OCI-LY1 (cell line): ENCODE measurements around the gene FAM167B.
A peak's percentile ranks its signal among the peaks of the same experiment; 100 is the strongest.

Experiments
- H2AFZ ChIP-seq: fragments of 200-600 bp; sonication (generic), shearing (Covaris generic); 2 replicates; pipeline ENCODE4 v1.6.0; 2014; ENCODE audit warnings: antibody characterized with exemption, mild to moderate bottlenecking, low read length
- H3F3A ChIP-seq: fragments of 200-600 bp; sonication (generic), shearing (Covaris generic); 2 replicates; pipeline ENCODE4 v1.6.0; 2014; ENCODE audit warnings: mild to moderate bottlenecking, antibody characterized with exemption, low read length, moderate library complexity; ENCODE audit not compliant: insufficient read depth
- H3K27ac ChIP-seq: fragments of 200-600 bp; sonication (generic); 2 replicates; pipeline ENCODE4 v1.5.1; 2014; ENCODE audit warnings: low read length, mixed run types, mild to moderate bottlenecking, low read depth; ENCODE audit not compliant: poor library complexity, severe bottlenecking
- H3K27me3 ChIP-seq: fragments of 200-600 bp; sonication (generic); 2 replicates; pipeline ENCODE4 v1.6.0; 2014; ENCODE audit warnings: antibody characterized with exemption, mild to moderate bottlenecking, low read length, moderate library complexity; ENCODE audit not compliant: insufficient read depth
- H3K36me3 ChIP-seq: fragments of 200-600 bp; sonication (generic); 2 replicates; pipeline ENCODE4 v1.6.1; 2014; ENCODE audit warnings: mild to moderate bottlenecking, antibody characterized with exemption, low read length, moderate library complexity, mixed read lengths; ENCODE audit not compliant: insufficient read depth
- H3K4me1 ChIP-seq: fragments of 200-600 bp; sonication (generic); 2 replicates; pipeline ENCODE4 v1.5.1; 2014; ENCODE audit warnings: mild to moderate bottlenecking, low read length, moderate library complexity; ENCODE audit not compliant: insufficient read depth, severe bottlenecking
- H3K4me2 ChIP-seq: fragments of 200-600 bp; sonication (generic), shearing (Covaris generic); 2 replicates; pipeline ENCODE4 v1.6.1; 2014; ENCODE audit warnings: low read length
- H3K4me3 ChIP-seq: fragments of 200-600 bp; sonication (generic); 2 replicates; pipeline ENCODE4 v1.5.1; 2014; ENCODE audit warnings: low read length, low read depth, mild to moderate bottlenecking, mixed read lengths; ENCODE audit not compliant: poor library complexity, severe bottlenecking
- H3K79me2 ChIP-seq: fragments of 200-600 bp; shearing (Covaris generic); 2 replicates; pipeline ENCODE4 v1.6.1; 2016; ENCODE audit warnings: mixed run types, low read length, mixed read lengths; ENCODE audit not compliant: insufficient read depth
- H3K9ac ChIP-seq: fragments of 200-600 bp; sonication (generic), shearing (Covaris generic); 2 replicates; pipeline ENCODE4 v1.6.1; 2014; ENCODE audit warnings: mild to moderate bottlenecking, low read length, mixed read lengths
- H3K9me2 ChIP-seq: fragments of 200-600 bp; sonication (generic), shearing (Covaris generic); 2 replicates; pipeline ENCODE4 v1.6.1; 2014; ENCODE audit warnings: low read depth, mild to moderate bottlenecking, low read length, mixed read lengths
- H3K9me3 ChIP-seq: fragments of 200-600 bp; shearing (Covaris generic); 2 replicates; pipeline ENCODE4 v1.6.1; 2014; ENCODE audit warnings: low read length, mixed read lengths
- H4K20me1 ChIP-seq: fragments of 200-600 bp; sonication (generic), shearing (Covaris generic); 2 replicates; pipeline ENCODE4 v1.6.0; 2016; ENCODE audit warnings: mild to moderate bottlenecking, low read length; ENCODE audit not compliant: insufficient read depth
- EZH2 ChIP-seq: fragments of 200-600 bp; sonication (generic), shearing (Covaris generic); IDR thresholded peaks from 2 replicates; pipeline ENCODE4 v1.8.0; 2017; ENCODE audit warnings: borderline replicate concordance, mixed run types, mild to moderate bottlenecking, antibody characterized with exemption, low read length, moderate library complexity, mixed read lengths
- TF ChIP-seq, protein P1 (sequence below): fragments of 200-600 bp; sonication (generic), shearing (Covaris generic); IDR thresholded peaks from 2 replicates; pipeline ENCODE4 v1.5.1; 2017; ENCODE audit warnings: mild to moderate bottlenecking, antibody characterized with exemption, low read length, moderate library complexity, mixed read lengths

The FAM167B gene

DNA sequence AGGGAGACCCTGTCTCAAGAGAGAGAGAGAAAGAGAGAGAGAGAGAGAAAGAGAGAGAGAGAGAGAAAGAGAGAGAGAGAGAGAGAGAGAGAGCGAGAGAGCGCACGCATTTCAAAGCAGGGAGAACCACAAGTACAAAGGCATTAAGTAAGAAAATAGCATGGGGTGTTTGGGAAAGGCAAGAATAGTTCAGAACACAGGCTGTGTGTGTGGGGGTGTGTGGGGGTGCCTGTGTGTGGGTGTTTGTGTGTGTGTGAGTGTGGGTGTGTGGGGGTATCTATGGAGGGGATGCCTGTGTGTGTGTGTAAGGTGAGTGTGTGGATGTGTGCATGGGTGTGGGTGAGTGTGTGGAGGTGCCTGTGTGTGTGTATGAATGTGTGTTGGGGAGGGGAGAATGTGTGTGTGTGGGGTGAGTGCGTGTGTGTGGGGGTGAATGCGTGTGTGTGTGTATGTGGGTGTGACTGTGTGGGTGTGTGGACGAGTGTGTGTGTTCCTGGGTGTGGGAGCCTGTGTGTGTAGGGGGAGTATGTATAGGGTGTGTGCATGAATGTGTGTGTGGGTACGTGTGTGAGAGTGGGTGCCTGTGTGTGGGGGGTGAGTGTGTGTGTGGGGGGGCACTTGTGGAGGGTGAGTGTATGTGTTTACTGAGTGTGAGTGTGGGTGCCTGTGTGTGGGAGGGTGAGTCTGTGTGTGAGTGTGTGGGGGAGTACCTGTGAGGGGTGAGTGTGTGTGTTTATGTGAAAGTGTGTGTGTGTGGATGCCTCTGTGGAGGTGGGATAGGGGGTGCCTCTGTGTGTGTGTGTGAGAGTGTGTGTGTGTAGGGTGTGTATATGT lies 25.8 kb downstream of the FAM167B start:
- Histone ChIP-seq H4K20me1 (no peaks in the 10 kb centered on the region), H3F3A (0 out of 2 replicates have a peak, but pooled peaks cover 5% of the 10 kb centered on the region), H3K9me3 (no peaks in the 10 kb centered on the region), H2AFZ (no peak overlapping the region), H3K79me2 (no peaks in the 10 kb centered on the region), H3K4me3 (peak overlapping the region; percentile 68), H3K36me3 (peaks cover 28% of the 10 kb centered on the region; the same call in 1 of the 2 replicates), H3K4me2 (peak overlapping the region; percentile 93), H3K4me1 (peaks cover 36% of the 10 kb centered on the region), H3K9ac (peak overlapping the region; percentile 92), H3K27ac (peak overlapping the region; percentile 89), H3K9me2 (no peaks in the 10 kb centered on the region), H3K27me3 (no peaks in the 10 kb centered on the region)
- TF ChIP-seq, protein P1, sequence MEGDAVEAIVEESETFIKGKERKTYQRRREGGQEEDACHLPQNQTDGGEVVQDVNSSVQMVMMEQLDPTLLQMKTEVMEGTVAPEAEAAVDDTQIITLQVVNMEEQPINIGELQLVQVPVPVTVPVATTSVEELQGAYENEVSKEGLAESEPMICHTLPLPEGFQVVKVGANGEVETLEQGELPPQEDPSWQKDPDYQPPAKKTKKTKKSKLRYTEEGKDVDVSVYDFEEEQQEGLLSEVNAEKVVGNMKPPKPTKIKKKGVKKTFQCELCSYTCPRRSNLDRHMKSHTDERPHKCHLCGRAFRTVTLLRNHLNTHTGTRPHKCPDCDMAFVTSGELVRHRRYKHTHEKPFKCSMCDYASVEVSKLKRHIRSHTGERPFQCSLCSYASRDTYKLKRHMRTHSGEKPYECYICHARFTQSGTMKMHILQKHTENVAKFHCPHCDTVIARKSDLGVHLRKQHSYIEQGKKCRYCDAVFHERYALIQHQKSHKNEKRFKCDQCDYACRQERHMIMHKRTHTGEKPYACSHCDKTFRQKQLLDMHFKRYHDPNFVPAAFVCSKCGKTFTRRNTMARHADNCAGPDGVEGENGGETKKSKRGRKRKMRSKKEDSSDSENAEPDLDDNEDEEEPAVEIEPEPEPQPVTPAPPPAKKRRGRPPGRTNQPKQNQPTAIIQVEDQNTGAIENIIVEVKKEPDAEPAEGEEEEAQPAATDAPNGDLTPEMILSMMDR, result no peak
- TF ChIP-seq EZH2, result no peak

DNA sequence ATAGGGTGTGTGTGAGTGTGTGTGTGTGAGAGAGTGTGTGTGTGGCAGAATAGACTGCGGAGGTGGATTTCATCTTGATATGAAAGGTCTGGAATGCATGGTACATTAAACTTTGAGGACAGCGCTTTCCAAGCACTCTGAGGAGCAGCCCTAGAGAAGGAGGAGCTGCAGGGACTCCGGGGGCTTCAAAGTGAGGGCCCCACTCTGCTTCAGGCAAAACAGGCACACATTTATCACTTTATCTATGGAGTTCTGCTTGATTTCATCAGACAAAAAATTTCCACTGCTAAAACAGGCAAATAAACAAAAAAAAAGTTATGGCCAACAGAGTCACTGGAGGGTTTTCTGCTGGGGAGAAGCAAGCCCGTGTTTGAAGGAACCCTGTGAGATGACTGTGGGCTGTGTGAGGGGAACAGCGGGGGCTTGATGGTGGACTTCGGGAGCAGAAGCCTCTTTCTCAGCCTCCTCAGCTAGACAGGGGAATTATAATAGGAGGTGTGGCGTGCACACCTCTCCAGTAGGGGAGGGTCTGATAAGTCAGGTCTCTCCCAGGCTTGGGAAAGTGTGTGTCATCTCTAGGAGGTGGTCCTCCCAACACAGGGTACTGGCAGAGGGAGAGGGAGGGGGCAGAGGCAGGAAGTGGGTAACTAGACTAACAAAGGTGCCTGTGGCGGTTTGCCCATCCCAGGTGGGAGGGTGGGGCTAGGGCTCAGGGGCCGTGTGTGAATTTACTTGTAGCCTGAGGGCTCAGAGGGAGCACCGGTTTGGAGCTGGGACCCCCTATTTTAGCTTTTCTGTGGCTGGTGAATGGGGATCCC lies 26.6 kb downstream of the FAM167B start:
- no peaks in the 10 kb centered on the region for H4K20me1 ChIP-seq
- no peaks in the 10 kb centered on the region for H3K79me2 ChIP-seq
- no peaks in the 10 kb centered on the region for H3K9me2 ChIP-seq
- H2AFZ ChIP-seq, result no peak overlapping the region
- no peak for TF ChIP-seq EZH2
- TF ChIP-seq, protein P1, result no peak
- peak overlapping the region; percentile 68 for H3K4me3 ChIP-seq
- H3K27ac ChIP-seq, result peak overlapping the region; percentile 89
- no peaks in the 10 kb centered on the region for H3K27me3 ChIP-seq
- no peaks in the 10 kb centered on the region for H3K9me3 ChIP-seq
- peak overlapping the region; percentile 92 for H3K9ac ChIP-seq
- H3K4me1 ChIP-seq, result peaks cover 36% of the 10 kb centered on the region
- 0 out of 2 replicates have a peak, but pooled peaks cover 5% of the 10 kb centered on the region for H3F3A ChIP-seq
- H3K4me2 ChIP-seq, result peak overlapping the region; percentile 93
- peaks cover 35% of the 10 kb centered on the region for H3K36me3 ChIP-seq

DNA sequence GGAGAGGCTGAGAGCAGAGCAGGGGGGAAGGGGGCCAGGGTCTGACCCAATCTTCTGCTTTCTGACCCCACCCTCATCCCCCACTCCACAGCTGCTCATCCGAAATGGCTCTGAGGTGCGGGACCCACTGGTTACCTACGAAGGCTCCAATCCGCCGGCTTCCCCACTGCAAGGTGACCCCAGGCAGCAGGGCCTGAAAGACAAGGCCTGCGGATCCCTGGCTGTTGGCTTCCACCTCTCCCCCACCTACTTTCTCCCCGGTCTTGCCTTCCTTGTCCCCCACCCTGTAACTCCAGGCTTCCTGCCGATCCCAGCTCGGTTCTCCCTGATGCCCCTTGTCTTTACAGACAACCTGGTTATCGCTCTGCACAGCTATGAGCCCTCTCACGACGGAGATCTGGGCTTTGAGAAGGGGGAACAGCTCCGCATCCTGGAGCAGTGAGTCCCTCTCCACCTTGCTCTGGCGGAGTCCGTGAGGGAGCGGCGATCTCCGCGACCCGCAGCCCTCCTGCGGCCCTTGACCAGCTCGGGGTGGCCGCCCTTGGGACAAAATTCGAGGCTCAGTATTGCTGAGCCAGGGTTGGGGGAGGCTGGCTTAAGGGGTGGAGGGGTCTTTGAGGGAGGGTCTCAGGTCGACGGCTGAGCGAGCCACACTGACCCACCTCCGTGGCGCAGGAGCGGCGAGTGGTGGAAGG lies 27.8 kb downstream of the FAM167B start:
- Histone ChIP-seq H3K27ac (peak overlapping the region; percentile 89), H3K4me2 (peak overlapping the region; percentile 93), H3K4me3 (peak overlapping the region; percentile 68), H3K9me2 (no peaks in the 10 kb centered on the region), H2AFZ (no peak overlapping the region), H3K9me3 (no peaks in the 10 kb centered on the region), H3K79me2 (no peaks in the 10 kb centered on the region), H3F3A (0 out of 2 replicates have a peak, but pooled peaks cover 2% of the 10 kb centered on the region), H3K9ac (peak overlapping the region; percentile 92), H3K36me3 (peaks cover 47% of the 10 kb centered on the region), H4K20me1 (no peaks in the 10 kb centered on the region), H3K4me1 (peaks cover 36% of the 10 kb centered on the region), H3K27me3 (no peaks in the 10 kb centered on the region)
- no peak for TF ChIP-seq EZH2
- TF ChIP-seq, protein P1, result no peak
